ENCODE data around the gene LPP.

GRCh38 chr3:188168186-188168585, 14.2 kb downstream of the LPP start:
- TF ChIP-seq, protein P1, sequence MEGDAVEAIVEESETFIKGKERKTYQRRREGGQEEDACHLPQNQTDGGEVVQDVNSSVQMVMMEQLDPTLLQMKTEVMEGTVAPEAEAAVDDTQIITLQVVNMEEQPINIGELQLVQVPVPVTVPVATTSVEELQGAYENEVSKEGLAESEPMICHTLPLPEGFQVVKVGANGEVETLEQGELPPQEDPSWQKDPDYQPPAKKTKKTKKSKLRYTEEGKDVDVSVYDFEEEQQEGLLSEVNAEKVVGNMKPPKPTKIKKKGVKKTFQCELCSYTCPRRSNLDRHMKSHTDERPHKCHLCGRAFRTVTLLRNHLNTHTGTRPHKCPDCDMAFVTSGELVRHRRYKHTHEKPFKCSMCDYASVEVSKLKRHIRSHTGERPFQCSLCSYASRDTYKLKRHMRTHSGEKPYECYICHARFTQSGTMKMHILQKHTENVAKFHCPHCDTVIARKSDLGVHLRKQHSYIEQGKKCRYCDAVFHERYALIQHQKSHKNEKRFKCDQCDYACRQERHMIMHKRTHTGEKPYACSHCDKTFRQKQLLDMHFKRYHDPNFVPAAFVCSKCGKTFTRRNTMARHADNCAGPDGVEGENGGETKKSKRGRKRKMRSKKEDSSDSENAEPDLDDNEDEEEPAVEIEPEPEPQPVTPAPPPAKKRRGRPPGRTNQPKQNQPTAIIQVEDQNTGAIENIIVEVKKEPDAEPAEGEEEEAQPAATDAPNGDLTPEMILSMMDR (IDR thresholded peaks at IDR 0.05; ENCODE audit: insufficient read depth, low read length): no peak
- TF ChIP-seq GABPA (IDR thresholded peaks at IDR 0.05; ENCODE audit: low read depth) (no peak), REST (IDR thresholded peaks at IDR 0.05; ENCODE audit: insufficient replicate concordance, low read depth) (no peak), POLR2AphosphoS5 (IDR thresholded peaks at IDR 0.05; ENCODE audit: low read depth) (no peak)
